Suppressor macrophage (primary cell): Measurements from ENCODE around the gene TP53INP2.
"Not testable (repeated sequence)": the region's sequence is repeated elsewhere in the genome, so short reads cannot be mapped to it uniquely, and the experiment has no call there.

Experiments
- DNase-seq, 4 experiments: peaks; one replicate each; pipeline ENCODE4 v3.0.0-alpha.2; 2020 to 2022
- total RNA-seq, 17 experiments: gene quantifications; one replicate each; lab custom pipeline; 2026; ENCODE audit warnings: mixed read lengths in 6 of 17, inconsistent platforms in 3 of 17; lab: John Stamatoyannopoulos, UW

The TP53INP2 gene
- total RNA-seq: 8.4 to 251 (median 38.1) reads per million in 17 experiments

GRCh38 chr20:34704177-34705007, at the start of gene TP53INP2:
TP53INP2 (plus strand) TSS chr20:34704344; CDS start chr20:34708740, 4,396 bp downstream.
- peak; percentile 95 to 98 (median 97) for DNase-seq

- DNase-seq: not testable (repeated sequence)
These were observed 45.5 kb upstream of the TP53INP2 start for GRCh38 chr20:34658654-34659053.

GRCh38 chr20:34661811-34662210, 42.3 kb upstream of the TP53INP2 start:
- DNase-seq: not testable (repeated sequence)

GRCh38 chr20:34663213-34663943, 40.8 kb upstream of the TP53INP2 start:
- DNase-seq: peak in 1 of 4 experiments; percentile 7

GRCh38 chr20:34664751-34665150, 39.4 kb upstream of the TP53INP2 start:
- DNase-seq: not testable (repeated sequence)

- no peak for DNase-seq
These were observed 35.0 kb upstream of the TP53INP2 start for GRCh38 chr20:34669094-34669493.

- DNase-seq: no peak
These were observed 30.7 kb upstream of the TP53INP2 start for GRCh38 chr20:34673412-34673811.

GRCh38 chr20:34675561-34675960, 28.6 kb upstream of the TP53INP2 start:
- DNase-seq: no peak

- peak in 2 of 4 experiments; percentile 17 to 22 for DNase-seq
These were observed 28.0 kb upstream of the TP53INP2 start for GRCh38 chr20:34675993-34676641.

GRCh38 chr20:34676642-34677373, 27.3 kb upstream of the TP53INP2 start, which contains the start of gene PIGU:
PIGU (minus strand) TSS chr20:34677092; CDS start chr20:34677085, 7 bp downstream.
- peak; percentile 96 to 98 (median 98) for DNase-seq

GRCh38 chr20:34680586-34681175, 23.5 kb upstream of the TP53INP2 start:
- DNase-seq: peak; percentile 6 to 88 (median 58)

- DNase-seq: no peak
These were observed 20.5 kb upstream of the TP53INP2 start for GRCh38 chr20:34683667-34684066.

- peak; percentile 23 to 68 (median 56) for DNase-seq
These were observed 14.7 kb upstream of the TP53INP2 start for GRCh38 chr20:34689486-34689885.

- DNase-seq: no peak
These were observed 12.3 kb upstream of the TP53INP2 start for GRCh38 chr20:34691838-34692237.

GRCh38 chr20:34693414-34693813, 10.7 kb upstream of the TP53INP2 start:
- DNase-seq: no peak

GRCh38 chr20:34701405-34702085, 2.6 kb upstream of the TP53INP2 start:
- no peak for DNase-seq

- no peak for DNase-seq
These were observed 1.1 kb upstream of the TP53INP2 start for GRCh38 chr20:34703061-34703423.

- DNase-seq: peak; percentile 19 to 37 (median 31)
These were observed 544 bp upstream of the TP53INP2 start for GRCh38 chr20:34703424-34704176.

GRCh38 chr20:34705008-34705396, 858 bp downstream of the TP53INP2 start:
- peak in 1 of 4 experiments; percentile 17 for DNase-seq
